SK-N-MC (cell line): ENCODE results near the gene ST8SIA5.

Source experiments
- DNase-seq: peaks from one replicate; pipeline ENCODE4 v3.0.0-alpha.2; 2011; ENCODE audit warnings: low read depth, low spot score
- H3K27ac ChIP-seq: fragments of 200-600 bp; sonication (generic); 2 replicates; pipeline ENCODE4 v1.5.1; 2016; ENCODE audit warnings: mixed run types
- H3K36me3 ChIP-seq: fragments of 200-600 bp; sonication (generic); 2 replicates; pipeline ENCODE4 v1.6.1; 2017; ENCODE audit warnings: antibody characterized with exemption, low read length, mixed read lengths; ENCODE audit not compliant: insufficient read depth
- H3K4me3 ChIP-seq: fragments of 200-600 bp; sonication (generic); 2 replicates; pipeline ENCODE4 v1.5.1; 2016
- H3K9ac ChIP-seq: fragments of 200-600 bp; sonication (generic); 2 replicates; pipeline ENCODE4 v1.8.0; 2017; ENCODE audit warnings: mixed run types, mixed read lengths; ENCODE audit not compliant: insufficient read length
- H3K9me3 ChIP-seq: fragments of 200-600 bp; sonication (generic); 2 replicates; pipeline ENCODE4 v1.6.1; 2017; ENCODE audit warnings: low read depth, mild to moderate bottlenecking, antibody characterized with exemption, low read length, moderate library complexity, mixed read lengths
- EZH2 ChIP-seq: fragments of 200-600 bp; sonication (generic); IDR thresholded peaks from one replicate; pipeline ENCODE4 v1.6.1; 2017; ENCODE audit warnings: antibody characterized with exemption
- FOXP2 ChIP-seq: optimal IDR thresholded peaks from 2 replicates; pipeline ENCODE3; 2011; ENCODE audit warnings: mild to moderate bottlenecking, moderate library complexity; ENCODE audit not compliant: insufficient read depth; ENCODE audit errors: extremely low read length, control extremely low read depth
- POLR2AphosphoS5 ChIP-seq: IDR thresholded peaks from 2 replicates; pipeline ENCODE4 v1.6.1; 2012; ENCODE audit warnings: mild to moderate bottlenecking, low read depth, low read length, borderline replicate concordance

ST8SIA5 gene

DNA sequence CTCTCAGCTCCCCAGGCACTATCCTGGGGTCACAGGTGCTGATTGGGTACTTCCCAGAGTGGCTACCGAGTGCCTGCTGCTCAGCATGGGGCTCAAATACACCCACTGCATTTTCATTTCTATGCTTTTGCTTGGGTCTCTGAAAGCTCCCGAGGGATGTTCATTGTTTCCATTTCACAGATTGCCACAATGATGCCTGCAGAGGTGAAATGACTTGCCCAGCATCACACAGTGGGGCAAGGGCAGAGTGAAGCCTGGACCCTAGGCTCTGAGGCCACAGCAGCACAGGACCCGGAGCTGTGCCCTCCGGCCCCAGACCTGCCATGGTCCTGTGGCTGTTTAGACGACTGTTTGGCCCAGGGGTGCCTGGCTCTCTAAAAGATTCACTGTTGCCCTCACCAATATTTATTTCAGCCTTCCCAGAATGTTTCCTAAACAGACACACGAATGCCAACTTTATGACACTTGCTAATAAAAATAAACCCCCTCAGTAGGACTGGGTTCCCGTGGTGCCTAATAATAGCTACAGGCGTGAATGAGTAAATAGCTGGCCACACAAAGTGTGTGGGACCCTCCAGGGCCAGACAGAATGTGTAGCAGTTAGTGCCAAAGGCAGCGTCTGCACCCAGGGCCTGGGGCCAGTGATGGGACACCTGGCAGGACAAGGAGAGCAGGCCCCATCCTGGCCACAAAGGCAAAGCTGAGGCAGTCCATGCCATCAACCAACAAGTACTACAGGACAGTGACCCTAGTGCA is 11.5 kb upstream of the ST8SIA5 start:
- Histone ChIP-seq H3K9ac (no peak overlapping the region), H3K9me3 (no peaks in the 10 kb centered on the region), H3K4me3 (no peak overlapping the region), H3K27ac (no peak overlapping the region), H3K36me3 (no peaks in the 10 kb centered on the region)
- TF ChIP-seq EZH2, result no peak
- TF ChIP-seq POLR2AphosphoS5, result no peak
- TF ChIP-seq FOXP2, result no peak
- DNase-seq, result no peak

DNA sequence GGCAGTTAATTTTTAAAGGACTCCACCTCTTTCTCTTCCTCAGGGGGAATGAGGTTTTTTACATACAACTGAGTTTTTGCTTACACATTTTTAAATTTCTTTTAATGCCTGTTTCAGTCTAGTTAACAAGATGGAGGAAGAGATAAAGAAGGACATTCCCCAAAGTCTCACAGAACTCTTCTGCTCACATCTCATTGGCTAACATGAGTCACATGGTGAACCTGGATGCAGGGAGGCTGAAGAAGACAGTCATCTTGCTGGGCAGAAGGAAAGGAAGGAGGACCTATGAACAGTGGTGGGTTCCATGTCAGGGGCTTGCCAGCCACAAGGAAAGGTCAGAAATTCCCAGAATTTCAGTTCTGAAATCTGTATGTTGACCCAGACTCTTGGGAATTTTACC is 10.4 kb upstream of the ST8SIA5 start:
- DNase-seq, result no peak
- Histone ChIP-seq H3K36me3 (no peaks in the 10 kb centered on the region), H3K4me3 (no peak overlapping the region), H3K27ac (no peak overlapping the region), H3K9ac (no peak overlapping the region), H3K9me3 (no peaks in the 10 kb centered on the region)
- TF ChIP-seq POLR2AphosphoS5 (no peak), EZH2 (no peak), FOXP2 (no peak)

GRCh38 chr18:46764586-46764985 is 7.7 kb upstream of the ST8SIA5 start:
- H3K9ac ChIP-seq, result no peak overlapping the region

DNA sequence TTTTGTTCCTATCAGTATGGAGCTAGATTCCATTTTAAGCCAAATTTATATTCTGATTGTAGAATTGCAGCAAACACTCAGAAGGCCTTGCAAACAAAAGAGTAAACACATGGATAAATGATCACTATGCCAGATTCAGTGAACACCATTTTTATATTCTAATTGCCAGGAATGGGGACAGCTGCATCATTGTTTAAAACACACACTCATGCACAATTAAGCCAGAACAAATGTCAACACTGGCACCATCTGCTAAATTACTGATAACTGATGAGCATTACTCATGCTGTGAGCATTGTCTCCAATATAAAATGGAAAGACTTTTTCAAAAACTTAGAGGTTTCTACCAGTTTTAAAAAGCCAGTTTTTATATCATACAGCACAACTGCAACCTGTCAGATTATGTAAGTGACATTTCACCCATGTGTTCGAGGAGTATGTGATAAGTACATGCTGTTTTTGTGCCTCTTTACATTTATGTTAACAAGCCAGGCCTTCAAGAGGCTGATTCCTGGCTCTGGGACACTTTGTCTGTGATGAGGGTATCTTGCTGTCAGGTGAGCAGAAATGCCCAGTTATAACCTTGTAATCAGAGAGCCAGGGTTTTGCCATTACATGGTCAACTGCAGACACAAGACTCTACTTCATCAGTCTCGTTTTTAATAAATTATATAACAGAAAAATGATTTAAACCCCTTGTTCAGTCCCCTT is 4.4 kb upstream of the ST8SIA5 start:
- H3K36me3 ChIP-seq, result no peaks in the 10 kb centered on the region
- no peak overlapping the region for H3K9ac ChIP-seq
- no peak overlapping the region for H3K4me3 ChIP-seq
- TF ChIP-seq POLR2AphosphoS5, result no peak
- TF ChIP-seq FOXP2, result no peak
- no peak for TF ChIP-seq EZH2
- no peak overlapping the region for H3K27ac ChIP-seq
- H3K9me3 ChIP-seq, result no peaks in the 10 kb centered on the region
- DNase-seq, result no peak

More at GRCh38 chr18:46764586-46764985, 7.7 kb upstream of the ST8SIA5 start:
- TF ChIP-seq POLR2AphosphoS5 (no peak), EZH2 (no peak), FOXP2 (no peak)
- Histone ChIP-seq H3K9me3 (no peaks in the 10 kb centered on the region), H3K36me3 (no peaks in the 10 kb centered on the region), H3K27ac (no peak overlapping the region), H3K4me3 (no peak overlapping the region)
- DNase-seq, result no peak

GRCh38 chr18:46759890-46760289 is 3.0 kb upstream of the ST8SIA5 start:
- no peak overlapping the region for H3K4me3 ChIP-seq
- no peak overlapping the region for H3K27ac ChIP-seq
- no peak for TF ChIP-seq FOXP2
- no peak for TF ChIP-seq EZH2
- TF ChIP-seq POLR2AphosphoS5, result no peak
- no peaks in the 10 kb centered on the region for H3K9me3 ChIP-seq
- H3K9ac ChIP-seq, result no peak overlapping the region
- DNase-seq, result no peak
- H3K36me3 ChIP-seq, result no peaks in the 10 kb centered on the region

DNA sequence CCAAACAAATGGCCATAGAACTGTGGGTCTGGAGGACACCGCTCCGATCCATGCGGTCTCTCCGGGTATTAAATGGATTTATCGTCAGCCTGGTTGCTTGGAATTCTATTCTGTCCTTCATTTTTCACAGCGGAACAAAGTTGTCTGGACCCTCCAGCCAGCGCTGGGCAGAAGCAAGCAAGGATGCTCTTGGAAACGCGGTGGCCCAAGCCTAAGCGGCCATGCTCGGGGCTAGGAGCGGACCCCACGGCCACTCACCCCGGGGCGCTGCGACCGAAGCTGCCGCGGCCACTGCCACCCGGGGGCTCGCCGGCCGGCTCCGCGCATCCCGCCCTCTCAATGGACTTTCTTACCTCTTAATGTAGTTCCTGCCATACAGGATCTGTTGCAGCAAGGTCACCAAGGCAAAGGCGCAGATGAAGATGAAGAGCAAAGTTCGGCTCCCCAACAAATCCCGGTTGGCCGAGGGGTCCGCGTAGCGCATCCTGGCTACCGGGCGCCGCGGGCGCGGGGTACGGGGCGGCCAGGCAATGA is 761 bp downstream of the ST8SIA5 start:
- Histone ChIP-seq H3K9ac (no peak overlapping the region), H3K9me3 (no peaks in the 10 kb centered on the region), H3K27ac (no peak overlapping the region), H3K4me3 (no peak overlapping the region), H3K36me3 (no peaks in the 10 kb centered on the region)
- TF ChIP-seq EZH2 (no peak), POLR2AphosphoS5 (no peak), FOXP2 (no peak)
- DNase-seq, result no peak

DNA sequence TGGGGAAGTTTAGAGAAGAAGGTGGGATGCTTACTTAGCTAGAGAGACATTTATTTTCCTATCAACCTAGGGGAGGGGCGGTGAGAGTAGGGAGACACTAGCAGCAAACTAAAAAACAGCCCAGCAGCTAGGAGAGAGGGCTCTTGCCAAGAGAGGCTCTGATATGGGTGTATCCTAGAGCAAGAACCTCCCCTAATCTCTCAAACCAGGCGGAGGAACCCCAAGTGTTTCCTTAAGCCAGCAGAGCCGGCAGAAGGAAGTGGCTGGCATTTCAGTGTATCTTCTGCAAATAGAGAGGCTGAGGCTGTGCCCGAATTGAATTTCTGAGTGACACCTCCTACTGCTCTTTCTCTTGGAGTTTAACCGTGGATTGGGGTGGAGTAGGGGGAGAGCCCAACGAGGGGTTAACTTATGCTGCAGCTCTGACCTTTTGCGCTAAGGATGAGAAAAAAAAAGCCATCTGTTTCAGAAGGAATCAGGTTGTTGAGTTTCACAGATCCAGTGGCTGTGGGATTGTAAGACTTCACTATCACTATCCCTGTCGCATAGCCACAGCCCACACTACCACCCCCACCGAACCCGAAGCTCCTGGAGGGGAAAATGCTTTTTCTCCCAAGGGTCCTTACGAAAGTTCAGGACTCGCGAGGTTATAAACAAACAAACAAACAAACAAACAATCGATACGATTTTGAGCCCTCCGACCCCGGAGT is 1.4 kb downstream of the ST8SIA5 start:
- Histone ChIP-seq H3K27ac (no peak overlapping the region), H3K9me3 (no peaks in the 10 kb centered on the region), H3K4me3 (no peak overlapping the region), H3K9ac (no peak overlapping the region), H3K36me3 (no peaks in the 10 kb centered on the region)
- no peak for TF ChIP-seq POLR2AphosphoS5
- no peak for TF ChIP-seq FOXP2
- no peak for TF ChIP-seq EZH2
- DNase-seq, result no peak

DNA sequence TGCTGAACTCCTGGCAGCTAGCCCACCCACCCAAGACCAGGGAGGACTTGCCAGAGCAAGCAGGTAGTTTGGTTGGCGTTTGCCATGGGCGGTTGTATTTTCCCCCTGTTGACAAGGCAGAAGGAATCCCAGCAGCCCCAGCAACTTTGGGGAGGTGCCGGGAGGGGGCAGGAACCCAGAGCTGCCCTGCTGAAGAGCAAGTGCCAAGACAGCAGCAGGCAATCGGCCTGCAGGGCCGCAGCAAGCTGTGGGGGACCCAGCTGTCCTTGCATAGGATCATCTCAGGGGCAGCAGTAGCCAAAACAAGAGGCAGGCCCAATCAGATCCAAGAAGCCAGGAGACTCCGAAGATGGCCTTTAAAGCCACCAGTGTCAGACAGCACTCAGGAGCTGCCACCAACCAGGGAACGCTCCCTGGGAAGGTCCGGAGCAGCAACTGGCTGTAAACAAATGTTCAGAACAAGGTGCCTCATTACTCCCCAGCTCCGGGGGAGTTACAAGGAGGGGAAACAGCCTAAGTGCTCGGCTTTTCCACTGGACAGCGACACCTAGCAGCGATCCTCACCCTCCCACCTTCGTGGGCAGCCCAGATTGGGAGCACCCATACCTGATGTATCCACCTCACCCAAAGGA is 2.1 kb downstream of the ST8SIA5 start:
- Histone ChIP-seq H3K9ac (no peak overlapping the region), H3K9me3 (no peaks in the 10 kb centered on the region), H3K27ac (no peak overlapping the region), H3K4me3 (no peak overlapping the region), H3K36me3 (no peaks in the 10 kb centered on the region)
- DNase-seq, result no peak
- no peak for TF ChIP-seq EZH2
- TF ChIP-seq POLR2AphosphoS5, result no peak
- TF ChIP-seq FOXP2, result no peak
